ENCODE measurements around the gene PRR9. TPM values are rescaled to one million over a fixed set of nuclear protein-coding genes. Genes with fewer than 3 reads are reported as not detected.

Gene PRR9
- total RNA-seq, 4 donors from 2014 or later: not detected

DNA sequence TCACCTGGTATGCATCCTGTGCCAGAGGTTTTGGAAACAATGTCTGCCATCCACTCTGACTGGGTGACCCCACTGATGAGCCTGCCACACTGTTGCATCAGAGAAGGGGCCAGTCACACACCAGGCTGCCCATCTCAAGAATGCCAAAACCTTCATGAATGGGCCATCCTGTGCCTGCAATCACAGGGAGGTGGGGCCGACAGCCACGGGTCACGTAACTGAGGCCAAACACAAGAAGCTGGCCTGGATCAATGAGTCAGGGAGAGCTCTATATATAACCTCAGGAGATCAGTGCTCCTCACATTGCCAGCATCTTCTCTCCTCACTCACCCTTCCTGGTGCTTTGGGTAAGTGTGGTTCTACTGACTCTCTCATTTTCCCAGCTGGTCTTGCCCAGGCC is 42.0 kb downstream of the PRR9 start, which contains the start of gene LORICRIN:
Gene LORICRIN (plus strand): TSS at position 301 of the 400 bp plus-strand sequence. CDS start 1,263 bp downstream, outside the sequence.
- TF ChIP-seq, protein P1, sequence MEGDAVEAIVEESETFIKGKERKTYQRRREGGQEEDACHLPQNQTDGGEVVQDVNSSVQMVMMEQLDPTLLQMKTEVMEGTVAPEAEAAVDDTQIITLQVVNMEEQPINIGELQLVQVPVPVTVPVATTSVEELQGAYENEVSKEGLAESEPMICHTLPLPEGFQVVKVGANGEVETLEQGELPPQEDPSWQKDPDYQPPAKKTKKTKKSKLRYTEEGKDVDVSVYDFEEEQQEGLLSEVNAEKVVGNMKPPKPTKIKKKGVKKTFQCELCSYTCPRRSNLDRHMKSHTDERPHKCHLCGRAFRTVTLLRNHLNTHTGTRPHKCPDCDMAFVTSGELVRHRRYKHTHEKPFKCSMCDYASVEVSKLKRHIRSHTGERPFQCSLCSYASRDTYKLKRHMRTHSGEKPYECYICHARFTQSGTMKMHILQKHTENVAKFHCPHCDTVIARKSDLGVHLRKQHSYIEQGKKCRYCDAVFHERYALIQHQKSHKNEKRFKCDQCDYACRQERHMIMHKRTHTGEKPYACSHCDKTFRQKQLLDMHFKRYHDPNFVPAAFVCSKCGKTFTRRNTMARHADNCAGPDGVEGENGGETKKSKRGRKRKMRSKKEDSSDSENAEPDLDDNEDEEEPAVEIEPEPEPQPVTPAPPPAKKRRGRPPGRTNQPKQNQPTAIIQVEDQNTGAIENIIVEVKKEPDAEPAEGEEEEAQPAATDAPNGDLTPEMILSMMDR (IDR thresholded peaks at IDR 0.05; ENCODE audit: low read depth): no peak

DNA sequence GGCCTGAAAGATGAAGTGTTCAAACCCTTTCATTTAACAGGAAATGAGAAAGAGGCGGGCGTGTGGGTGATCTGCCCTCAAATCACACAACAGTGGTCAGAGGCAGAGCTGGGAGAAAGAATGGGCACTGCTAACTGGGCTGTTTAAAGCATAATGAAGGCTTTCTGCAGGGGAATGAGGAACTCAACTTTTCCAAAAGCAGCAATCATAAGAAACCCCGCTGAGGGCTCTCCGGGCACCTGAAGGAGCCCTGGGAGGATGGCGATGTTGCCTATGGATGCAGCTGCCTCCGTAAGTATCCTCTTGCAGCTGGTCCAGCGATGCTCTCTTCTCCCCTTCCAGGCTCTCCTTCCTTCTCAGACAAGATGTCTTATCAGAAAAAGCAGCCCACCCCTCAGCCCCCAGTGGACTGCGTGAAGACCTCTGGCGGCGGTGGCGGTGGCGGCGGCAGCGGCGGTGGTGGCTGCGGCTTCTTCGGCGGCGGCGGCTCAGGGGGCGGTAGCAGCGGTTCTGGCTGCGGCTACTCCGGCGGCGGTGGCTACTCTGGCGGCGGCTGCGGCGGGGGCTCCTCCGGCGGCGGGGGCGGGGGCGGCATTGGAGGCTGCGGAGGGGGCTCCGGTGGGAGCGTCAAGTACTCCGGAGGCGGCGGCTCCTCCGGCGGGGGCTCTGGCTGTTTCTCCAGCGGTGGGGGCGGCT is 43.3 kb downstream of the PRR9 start:
- TF ChIP-seq, protein P1 (IDR thresholded peaks at IDR 0.05; ENCODE audit: low read depth): no peak

DNA sequence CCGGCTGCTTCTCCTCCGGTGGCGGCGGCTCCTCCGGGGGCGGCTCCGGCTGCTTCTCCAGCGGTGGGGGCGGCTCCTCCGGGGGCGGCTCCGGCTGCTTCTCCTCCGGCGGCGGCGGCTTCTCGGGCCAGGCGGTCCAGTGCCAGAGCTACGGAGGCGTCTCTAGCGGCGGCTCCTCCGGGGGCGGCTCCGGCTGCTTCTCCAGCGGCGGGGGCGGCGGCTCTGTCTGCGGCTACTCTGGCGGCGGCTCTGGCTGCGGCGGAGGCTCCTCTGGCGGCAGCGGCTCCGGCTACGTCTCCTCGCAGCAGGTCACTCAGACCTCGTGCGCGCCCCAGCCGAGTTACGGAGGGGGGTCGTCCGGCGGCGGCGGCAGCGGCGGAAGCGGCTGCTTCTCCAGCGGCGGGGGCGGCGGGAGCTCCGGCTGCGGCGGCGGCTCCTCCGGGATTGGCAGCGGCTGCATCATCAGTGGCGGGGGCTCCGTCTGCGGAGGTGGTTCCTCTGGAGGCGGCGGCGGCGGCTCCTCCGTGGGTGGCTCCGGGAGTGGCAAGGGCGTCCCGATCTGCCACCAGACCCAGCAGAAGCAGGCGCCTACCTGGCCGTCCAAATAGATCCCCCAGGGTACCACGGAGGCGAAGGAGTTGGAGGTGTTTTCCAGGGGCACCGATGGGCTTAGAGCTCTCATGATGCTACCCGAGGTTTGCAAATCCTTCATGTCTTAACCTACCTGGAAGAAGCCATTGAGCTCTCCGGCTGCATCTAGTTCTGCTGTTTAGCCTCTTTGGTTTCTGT is 44.1 kb downstream of the PRR9 start:
- TF ChIP-seq, protein P1 (IDR thresholded peaks at IDR 0.05; ENCODE audit: low read depth): no peak

DNA sequence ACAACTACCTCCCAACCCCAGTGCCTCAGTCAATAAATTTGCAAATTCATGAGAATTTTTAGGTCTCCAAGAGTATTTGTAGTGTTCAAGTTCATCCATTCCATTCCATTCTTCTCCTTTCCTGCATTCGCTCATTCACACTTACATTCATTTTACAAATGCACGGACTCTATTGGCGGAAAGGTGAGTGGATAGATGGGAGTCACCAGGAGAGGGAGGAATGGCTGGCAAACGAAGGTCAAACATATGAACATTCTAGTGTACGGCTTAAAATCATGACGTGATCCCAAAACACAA is 44.6 kb downstream of the PRR9 start:
- TF ChIP-seq, protein P1 (IDR thresholded peaks at IDR 0.05; ENCODE audit: low read depth): no peak

DNA sequence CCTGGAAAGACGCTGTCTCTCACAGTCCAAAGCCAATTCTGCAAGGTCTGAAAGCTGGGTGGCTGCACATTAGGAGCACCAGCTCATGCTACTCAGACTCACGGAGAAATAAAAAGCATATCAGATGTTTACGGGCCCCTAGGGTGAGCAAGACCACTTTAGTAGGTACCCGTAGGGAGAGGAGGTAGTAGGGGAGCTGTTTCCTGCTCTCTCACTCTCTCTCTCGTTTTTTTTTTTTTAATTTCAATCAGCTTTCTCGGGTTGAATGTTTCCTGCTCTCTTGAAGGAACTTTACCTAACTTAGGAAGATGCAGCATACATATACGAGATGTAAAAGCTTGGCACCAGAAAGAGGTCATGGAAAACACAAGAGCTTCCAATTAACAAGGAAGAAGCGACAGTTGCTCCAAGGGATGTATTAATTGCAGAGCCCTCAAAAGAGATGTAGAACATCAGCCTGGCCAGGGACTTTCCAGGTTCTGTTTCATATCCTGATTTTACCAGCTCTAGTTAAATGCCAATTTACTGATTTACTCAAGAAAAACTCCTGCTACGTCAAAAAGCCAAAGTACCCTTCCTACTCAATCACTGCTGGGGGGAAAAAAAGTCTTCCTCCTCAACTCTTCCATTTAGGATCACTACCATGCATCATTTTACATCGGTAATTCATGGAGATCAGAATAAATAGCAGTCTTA is 45.2 kb downstream of the PRR9 start:
- TF ChIP-seq, protein P1 (IDR thresholded peaks at IDR 0.05; ENCODE audit: low read depth): no peak

DNA sequence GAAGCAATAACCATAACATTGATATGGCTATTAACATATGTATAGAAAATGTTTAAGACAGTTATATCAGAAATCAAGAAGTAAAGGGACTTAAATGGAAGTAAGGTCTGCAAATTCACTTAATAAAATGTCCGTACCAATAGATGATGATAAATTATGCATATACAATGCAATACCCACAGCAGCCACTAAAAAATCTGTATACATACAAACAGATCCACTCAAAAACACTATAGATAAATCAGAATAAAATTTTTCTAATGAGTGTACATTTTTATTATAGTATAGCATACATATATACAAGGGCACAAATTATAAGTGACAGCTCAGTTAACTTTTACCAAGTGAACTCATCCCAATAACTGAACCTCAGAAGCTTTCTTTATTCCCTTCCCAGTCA is 48.1 kb downstream of the PRR9 start:
- TF ChIP-seq, protein P1 (IDR thresholded peaks at IDR 0.05; ENCODE audit: low read depth): no peak

Other genes starting within 250 kb of the PRR9 start
- not detected for gene SPRR4, start 246.9 kb upstream of the PRR9 start, total RNA-seq
- not detected for gene SPRR1A, start 233.5 kb upstream of the PRR9 start, total RNA-seq
- not detected for gene SPRR3, start 215.8 kb upstream of the PRR9 start, total RNA-seq
- not detected for gene SPRR1B, start 186.4 kb upstream of the PRR9 start, total RNA-seq
- gene SPRR2D, start 176.5 kb upstream of the PRR9 start, total RNA-seq: not detected
- gene SPRR2A, start 160.1 kb upstream of the PRR9 start, total RNA-seq: not detected
- not detected for gene SPRR2B, start 146.0 kb upstream of the PRR9 start, total RNA-seq
- not detected for gene SPRR2E, start 123.1 kb upstream of the PRR9 start, total RNA-seq
- not detected for gene SPRR2F, start 104.1 kb upstream of the PRR9 start, total RNA-seq
- not detected for gene SPRR2G, start 66.7 kb upstream of the PRR9 start, total RNA-seq
- gene LELP1, start 14.2 kb upstream of the PRR9 start, total RNA-seq: not detected
- gene LORICRIN, start 42.1 kb downstream of the PRR9 start, total RNA-seq: not detected
- not detected for gene PGLYRP3, start 95.4 kb downstream of the PRR9 start, total RNA-seq
- gene PGLYRP4, start 131.3 kb downstream of the PRR9 start, total RNA-seq: not detected
- 100 to 1,000 TPM; 139 to 382 (median 280) TPM for gene S100A9, start 140.3 kb downstream of the PRR9 start, total RNA-seq
- 1 to 10 TPM in 2 of 4 donors, not detected in 2; 4.0 to 6.8 TPM for gene S100A12, start 158.0 kb downstream of the PRR9 start, total RNA-seq
- gene S100A8, start 173.5 kb downstream of the PRR9 start, total RNA-seq: 100 to 1,000 TPM in 1 of 4 donors, 10 to 100 TPM in 3; 13.6 to 129 (median 20.6) TPM
- not detected for gene S100A7A, start 198.9 kb downstream of the PRR9 start, total RNA-seq
- not detected for gene S100A7, start 243.1 kb downstream of the PRR9 start, total RNA-seq